PC-3 (cell line): Measurements from ENCODE around the gene CCAR1.
"Not testable (repeated sequence)": the region's sequence is repeated elsewhere in the genome, so short reads cannot be mapped to it uniquely, and the experiment has no call there.

Source experiments
- CTCF ChIP-seq: fragments of 300-600 bp; sonication (generic); conservative IDR thresholded peaks from 2 replicates; pipeline ENCODE4 v1.5.1; 2017; ENCODE audit warnings: antibody characterized with exemption, low read depth, mild to moderate bottlenecking, low read length
- EZH2 ChIP-seq: fragments of 300-600 bp; sonication (generic); IDR thresholded peaks from one replicate; pipeline ENCODE4 v1.6.1; 2017; ENCODE audit warnings: antibody characterized with exemption, mild to moderate bottlenecking, low read length; ENCODE audit not compliant: unreplicated experiment

- not testable (repeated sequence) for TF ChIP-seq CTCF, EZH2
Measured at GRCh38 chr10:68827592-68827959, 106.5 kb downstream of the CCAR1 start.
